Measurements from ENCODE around the gene TGFBR2. TPM values are rescaled to one million over a fixed set of nuclear protein-coding genes. Genes with fewer than 3 reads are reported as not detected.

TGFBR2 gene
- polyA plus RNA-seq, 1 of the 3 experiments (the other 2 are of a cell fraction) = 48.3 TPM

GRCh38 chr3:30670292-30670691 is 63.9 kb downstream of the TGFBR2 start (continued):
- TF ChIP-seq REST (IDR thresholded peaks at IDR 0.05; ENCODE audit: low read depth, low read length) (no peak), MAX (IDR thresholded peaks at IDR 0.05; ENCODE audit: low read depth) (no peak), PBX3 (IDR thresholded peaks at IDR 0.05) (no peak)

- no peak overlapping the region for H3K4me2 ChIP-seq
- no peak overlapping the region for H3K4me3 ChIP-seq (ENCODE audit: low read depth in 2 of 2, low read length in 1 of 2)
- no peak overlapping the region for H3K9ac ChIP-seq
- ChIA-PET CTCF (no interaction called here), POLR2A (no interaction called here)
- no peak for DNase-seq
- no peaks in the 10 kb centered on the region for H3K9me3 ChIP-seq
- H3K27me3 ChIP-seq (ENCODE audit: insufficient read depth) = no peaks in the 10 kb centered on the region
- no peak overlapping the region for H3K27ac ChIP-seq (ENCODE audit: low read depth in 2 of 2, low read length in 1 of 2)
- no peaks in the 10 kb centered on the region for H4K20me1 ChIP-seq (ENCODE audit: insufficient read depth)
- 99% methylated on average over 18 of the region's 20 CpGs for WGBS (ENCODE audit: low lambda C conversion rate)
- H3K79me2 ChIP-seq (ENCODE audit: insufficient read depth) = peaks cover 54% of the 10 kb centered on the region
- TF ChIP-seq RCOR1 (IDR thresholded peaks at IDR 0.05; ENCODE audit: low read length) (no peak), REST (IDR thresholded peaks at IDR 0.05; ENCODE audit: low read depth, low read length) (no peak)
- peaks cover 0 to 15% of the 10 kb centered on the region in 2 experiments; a peak in 3 of 4 replicates for H3K4me1 ChIP-seq (ENCODE audit: control insufficient read depth in 1 of 2, insufficient read depth in 2 of 2, low read depth in 1 of 2, low read length in 1 of 2)
- H3K36me3 ChIP-seq (replicated peaks in 1 of 2; ENCODE audit: control insufficient read depth in 1 of 2, insufficient read depth in 2 of 2, low read length in 1 of 2) = peaks cover 42 to 82% of the 10 kb centered on the region in 2 experiments
- no peaks in the 10 kb centered on the region for H3F3A ChIP-seq (replicated peaks; ENCODE audit: insufficient read depth)
- H2AFZ ChIP-seq (ENCODE audit: low read depth) = no peak overlapping the region
- no peaks in the 10 kb centered on the region for H3K9me2 ChIP-seq
Observed at GRCh38 chr3:30671527-30672286, 65.3 kb downstream of the TGFBR2 start.
